A549 (cell line): ENCODE data around the gene KRTAP10-9. TPM values are rescaled to one million over a fixed set of nuclear protein-coding genes. Genes with fewer than 3 reads are reported as not detected.
A peak's percentile ranks its signal among the peaks of the same experiment; 100 is the strongest.
"Not testable (repeated sequence)": the region's sequence is repeated elsewhere in the genome, so short reads cannot be mapped to it uniquely, and the experiment has no call there.

ENCODE experiments used
- ATAC-seq, 2 experiments: fragments of 200-7000 bp in 1 of 2; fragments of >200 bp in 1 of 2; cut with Nextera tagmentation in 1 of 2; cut with Tn5 transposase in 1 of 2; 3 replicates each; pipeline versions ENCODE4 v1.8.0 to v1.9.1; 2018 to 2020; ENCODE audit warnings: mild to moderate bottlenecking in 1 of 2, moderate library complexity in 1 of 2
- CTCF ChIA-PET: fragments of 300-600 bp; sonication (Branson Sonifier 250); formaldehyde crosslinking; extraction: SDS; loops from one replicate; lab custom pipeline; 2021; ENCODE audit warnings: antibody characterized with exemption, inconsistent platforms; lab: Yijun Ruan, JAX
- POLR2A ChIA-PET: fragments of 350-600 bp; formaldehyde crosslinking; extraction: SDS; loops from one replicate; lab custom pipeline; 2021; ENCODE audit warnings: antibody characterized with exemption, inconsistent platforms; lab: Yijun Ruan, JAX
- DNase-seq, 2 experiments: peaks; one replicate each; pipeline versions ENCODE4 v3.0.0 to v3.0.0-alpha.2; 2011 to 2016; ENCODE audit warnings: low read depth in 1 of 2, low spot score in 1 of 2
- FAIRE-seq: peaks from 2 replicates; lab custom pipeline; 2011; peaks lifted over from hg19 to GRCh38; lab: Jason Lieb, UNC
- H3K27ac ChIP-seq, 2 experiments: fragments of >200 bp; sonication (Bioruptor Twin); formaldehyde crosslinking; 3 replicates each; pipeline ENCODE4 v1.5.1; 2016 to 2017
- H3K4me1 ChIP-seq: fragments of >200 bp; sonication (Bioruptor Twin); formaldehyde crosslinking; 3 replicates; pipeline ENCODE4 v1.6.1; 2016
- H3K4me2 ChIP-seq: fragments of >200 bp; sonication (Bioruptor Twin); formaldehyde crosslinking; 3 replicates; pipeline ENCODE4 v1.6.1; 2016
- H3K4me3 ChIP-seq: fragments of >200 bp; sonication (Bioruptor Twin); formaldehyde crosslinking; 3 replicates; pipeline ENCODE4 v1.5.1; 2016
- H3K9me3 ChIP-seq: fragments of >200 bp; sonication (Bioruptor Twin); formaldehyde crosslinking; 3 replicates; pipeline ENCODE4 v1.6.1; 2016
- BHLHE40 ChIP-seq: IDR thresholded peaks from 2 replicates; pipeline ENCODE4 v1.6.1; 2012; ENCODE audit warnings: low read depth, low read length, inconsistent platforms
- CBX2 ChIP-seq: fragments of 200-600 bp; sonication (generic); IDR thresholded peaks from 2 replicates; pipeline ENCODE4 v1.6.1; 2016; ENCODE audit warnings: low read depth, mild to moderate bottlenecking, borderline replicate concordance
- CEBPB ChIP-seq, 2 experiments: fragments of >200 bp in 1 of 2; sonication (Bioruptor Twin) in 1 of 2; formaldehyde crosslinking in 1 of 2; IDR thresholded peaks; 2 replicates each; pipeline ENCODE4 v1.6.1; 2012 to 2016
- FOSB ChIP-seq: fragments of 250-450 bp; sonication (Bioruptor Pico); IDR thresholded peaks from 2 replicates; pipeline ENCODE4 v1.5.0; 2020; ENCODE audit warnings: mild to moderate bottlenecking, moderate library complexity
- GATA3 ChIP-seq: IDR thresholded peaks from 2 replicates; pipeline ENCODE4 v1.6.1; 2012; ENCODE audit warnings: borderline replicate concordance
- HOXB5 ChIP-seq: fragments of 250-450 bp; sonication (Bioruptor Pico); IDR thresholded peaks from 2 replicates; pipeline ENCODE4 v1.5.0; 2020; ENCODE audit warnings: mild to moderate bottlenecking, moderate library complexity
- KDM1A ChIP-seq: fragments of 200-600 bp; sonication (generic); IDR thresholded peaks from 2 replicates; pipeline ENCODE4 v1.6.1; 2016; ENCODE audit warnings: low read depth, mild to moderate bottlenecking
- MAX ChIP-seq: IDR thresholded peaks from 2 replicates; pipeline ENCODE4 v1.6.1; 2012
- MAZ ChIP-seq: fragments of 150-350 bp; IDR thresholded peaks from 2 replicates; pipeline ENCODE4 v1.6.1; 2014; ENCODE audit warnings: antibody characterized with exemption, low read depth, low read length, borderline replicate concordance
- MYC ChIP-seq: IDR thresholded peaks from 2 replicates; pipeline ENCODE4 v1.6.1; 2012; ENCODE audit warnings: mild to moderate bottlenecking, inconsistent platforms, low read length, improper control_type of control experiment, borderline replicate concordance
- NR3C1 ChIP-seq: fragments of >200 bp; sonication (Bioruptor Twin); formaldehyde crosslinking; IDR thresholded peaks from 3 replicates; pipeline ENCODE4 v1.6.1; 2017
- PHF8 ChIP-seq: fragments of 200-600 bp; sonication (generic); IDR thresholded peaks from 2 replicates; pipeline ENCODE4 v1.6.1; 2016; ENCODE audit warnings: low read depth, mild to moderate bottlenecking, antibody characterized with exemption, moderate library complexity, borderline replicate concordance
- RAD21 ChIP-seq, 2 experiments: fragments of >200 bp in 1 of 2; sonication (Bioruptor Twin) in 1 of 2; formaldehyde crosslinking in 1 of 2; IDR thresholded peaks in 1 of 2; conservative IDR thresholded peaks in 1 of 2; 2 replicates in 1 of 2; 3 replicates in 1 of 2; pipeline ENCODE4 v1.6.1; 2012 to 2018; ENCODE audit warnings: inconsistent platforms in 1 of 2
- RCOR1 ChIP-seq: fragments of 150-350 bp; IDR thresholded peaks from 2 replicates; pipeline ENCODE4 v1.6.1; 2014; ENCODE audit warnings: antibody characterized with exemption, low read length, low read depth
- SMC3 ChIP-seq: fragments of >200 bp; sonication (Bioruptor Twin); formaldehyde crosslinking; IDR thresholded peaks from 3 replicates; pipeline ENCODE4 v1.6.1; 2018; ENCODE audit warnings: inconsistent platforms
- SREBF2 ChIP-seq: fragments of 450-650 bp; IDR thresholded peaks from 2 replicates; pipeline ENCODE4 v1.6.1; 2014; ENCODE audit warnings: mild to moderate bottlenecking, moderate library complexity
- ZC3H11A ChIP-seq: fragments of 450-650 bp; IDR thresholded peaks from 2 replicates; pipeline ENCODE4 v1.6.1; 2014; ENCODE audit warnings: antibody characterized with exemption, mild to moderate bottlenecking
- ZFP36 ChIP-seq: fragments of 450-650 bp; IDR thresholded peaks from 2 replicates; pipeline ENCODE4 v1.6.1; 2014; ENCODE audit warnings: borderline replicate concordance; ENCODE audit not compliant: partially characterized antibody
- ZNF302 ChIP-seq: fragments of 250-450 bp; sonication (Bioruptor Pico); IDR thresholded peaks from 2 replicates; pipeline ENCODE4 v1.9.0; 2021; ENCODE audit warnings: inconsistent platforms, mild to moderate bottlenecking, moderate library complexity
- ZSCAN20 ChIP-seq: fragments of 250-450 bp; sonication (Bioruptor Pico); IDR thresholded peaks from 2 replicates; pipeline ENCODE4 v1.8.0; 2022; ENCODE audit warnings: mild to moderate bottlenecking, moderate library complexity
- WGBS: methylation state at CpG from one replicate; pipeline ENCODE4 v1.1.6; 2017; ENCODE audit errors: missing lambda C conversion rate; 5-methylcytosine and 5-hydroxymethylcytosine counted together
- polyA plus RNA-seq, 4 experiments: library from polyadenylated mRNA; depleted of rRNA in 3 of 4; stranded (reverse); fragments of >200 nt; fragmentation: RNase III in 1 of 4; extraction: RNeasy Plus Mini Kit Qiagen cat#74134 plus additional on column Dnase treatment in 1 of 4; gene quantifications; 2 replicates in 3 of 4; 3 replicates in 1 of 4; pipeline ENCODE4 v1.2.3, GENCODE V29; 2011 to 2017

Gene KRTAP10-9
- polyA plus RNA-seq, 2 of the 4 experiments (the other 2 are of a cell fraction): not detected

GRCh38 chr21:44590897-44591800 lies 35.7 kb upstream of the KRTAP10-9 start:
- H3K9me3 ChIP-seq, H3K4me1 ChIP-seq, POLR2A ChIA-PET, FAIRE-seq, DNase-seq, H3K4me3 ChIP-seq, CTCF ChIA-PET, H3K27ac ChIP-seq, H3K4me2 ChIP-seq: not testable (repeated sequence)
- peak in 1 of 2 experiments; percentile 42; a peak in 2 of 6 replicates for ATAC-seq
- WGBS: 74% methylated on average over 13 of the region's 19 CpGs

GRCh38 chr21:44591801-44592130 lies 35.1 kb upstream of the KRTAP10-9 start:
- H3K27ac ChIP-seq, POLR2A ChIA-PET, ATAC-seq, H3K4me1 ChIP-seq, FAIRE-seq, H3K4me2 ChIP-seq, H3K4me3 ChIP-seq, H3K9me3 ChIP-seq, CTCF ChIA-PET, DNase-seq: not testable (repeated sequence)
- WGBS: 20% methylated on average over 1 of the region's 4 CpGs

GRCh38 chr21:44592446-44593311 lies 34.2 kb upstream of the KRTAP10-9 start, which contains the start of gene KRTAP10-6:
Gene KRTAP10-6 (minus strand): TSS chr21:44592505. CDS start chr21:44592484, 21 bp downstream.
- ChIA-PET POLR2A (no interaction called here), CTCF (interaction anchor here (1.1 kb wide), 1 partner anchor 12 kb away, joined by 3 read pairs; the partner anchor contains the start of gene KRTAP10-5)
- FAIRE-seq: no peak
- Histone ChIP-seq H3K4me3 (no peak within 1 kb of the TSS), H3K4me1 (no peaks in the 10 kb centered on the region), H3K4me2 (no peak within 1 kb of the TSS), H3K9me3 (no peaks in the 10 kb centered on the region), H3K27ac (no peak within 1 kb of the TSS)
- TF ChIP-seq ZNF302 (no peak), PHF8 (no peak), MAZ (no peak), SREBF2 (no peak), HOXB5 (CRISPR knock-in tag) (no peak), NR3C1 (no peak), FOSB (CRISPR knock-in tag) (no peak), BHLHE40 (no peak), MAX (no peak), CEBPB (IDR thresholded peaks at IDR 0.05) (no peak), ZSCAN20 (CRISPR knock-in tag) (no peak), RCOR1 (no peak), KDM1A (no peak), ZC3H11A (no peak), CBX2 (no peak), GATA3 (no peak), RAD21 (conservative IDR thresholded peaks at IDR 0.05 in 1 of 2, IDR thresholded peaks at IDR 0.05 in 1 of 2) (no peak), SMC3 (no peak), ZFP36 (no peak), MYC (no peak)
- WGBS: 71% methylated on average over 16 of the region's 33 CpGs
- no peak for DNase-seq
- ATAC-seq: no peak
